Ishikawa (cell line): ENCODE data around the gene AFF2.

Experiments
- CEBPB ChIP-seq: IDR thresholded peaks from 2 replicates; pipeline ENCODE4 v1.6.1; 2012
- FOXM1 ChIP-seq: IDR thresholded peaks from 2 replicates; pipeline ENCODE4 v1.6.1; 2012; ENCODE audit warnings: low read depth, borderline replicate concordance
- NFIC ChIP-seq: IDR thresholded peaks from 2 replicates; pipeline ENCODE4 v1.6.1; 2012
- TEAD4 ChIP-seq: IDR thresholded peaks from 2 replicates; pipeline ENCODE4 v1.6.1; 2012
- YY1 ChIP-seq: IDR thresholded peaks from 2 replicates; pipeline ENCODE4 v1.6.1; 2012; ENCODE audit warnings: low read depth
- TF ChIP-seq, protein P1 (sequence below): IDR thresholded peaks from 2 replicates; pipeline ENCODE4 v1.6.1; 2012; ENCODE audit warnings: low read depth, mild to moderate bottlenecking
- TF ChIP-seq, protein P2 (sequence below): IDR thresholded peaks from 2 replicates; pipeline ENCODE4 v1.6.1; 2012

- TF ChIP-seq TEAD4 (no peak), CEBPB (no peak), YY1 (no peak), FOXM1 (no peak), NFIC (no peak)
- TF ChIP-seq, protein P1, sequence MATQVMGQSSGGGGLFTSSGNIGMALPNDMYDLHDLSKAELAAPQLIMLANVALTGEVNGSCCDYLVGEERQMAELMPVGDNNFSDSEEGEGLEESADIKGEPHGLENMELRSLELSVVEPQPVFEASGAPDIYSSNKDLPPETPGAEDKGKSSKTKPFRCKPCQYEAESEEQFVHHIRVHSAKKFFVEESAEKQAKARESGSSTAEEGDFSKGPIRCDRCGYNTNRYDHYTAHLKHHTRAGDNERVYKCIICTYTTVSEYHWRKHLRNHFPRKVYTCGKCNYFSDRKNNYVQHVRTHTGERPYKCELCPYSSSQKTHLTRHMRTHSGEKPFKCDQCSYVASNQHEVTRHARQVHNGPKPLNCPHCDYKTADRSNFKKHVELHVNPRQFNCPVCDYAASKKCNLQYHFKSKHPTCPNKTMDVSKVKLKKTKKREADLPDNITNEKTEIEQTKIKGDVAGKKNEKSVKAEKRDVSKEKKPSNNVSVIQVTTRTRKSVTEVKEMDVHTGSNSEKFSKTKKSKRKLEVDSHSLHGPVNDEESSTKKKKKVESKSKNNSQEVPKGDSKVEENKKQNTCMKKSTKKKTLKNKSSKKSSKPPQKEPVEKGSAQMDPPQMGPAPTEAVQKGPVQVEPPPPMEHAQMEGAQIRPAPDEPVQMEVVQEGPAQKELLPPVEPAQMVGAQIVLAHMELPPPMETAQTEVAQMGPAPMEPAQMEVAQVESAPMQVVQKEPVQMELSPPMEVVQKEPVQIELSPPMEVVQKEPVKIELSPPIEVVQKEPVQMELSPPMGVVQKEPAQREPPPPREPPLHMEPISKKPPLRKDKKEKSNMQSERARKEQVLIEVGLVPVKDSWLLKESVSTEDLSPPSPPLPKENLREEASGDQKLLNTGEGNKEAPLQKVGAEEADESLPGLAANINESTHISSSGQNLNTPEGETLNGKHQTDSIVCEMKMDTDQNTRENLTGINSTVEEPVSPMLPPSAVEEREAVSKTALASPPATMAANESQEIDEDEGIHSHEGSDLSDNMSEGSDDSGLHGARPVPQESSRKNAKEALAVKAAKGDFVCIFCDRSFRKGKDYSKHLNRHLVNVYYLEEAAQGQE: no peak
- TF ChIP-seq, protein P2, sequence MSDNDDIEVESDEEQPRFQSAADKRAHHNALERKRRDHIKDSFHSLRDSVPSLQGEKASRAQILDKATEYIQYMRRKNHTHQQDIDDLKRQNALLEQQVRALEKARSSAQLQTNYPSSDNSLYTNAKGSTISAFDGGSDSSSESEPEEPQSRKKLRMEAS: no peak
Measured at GRCh38 chrX:148538582-148538981, 38.2 kb downstream of the AFF2 start.
